Heart left ventricle (tissue), 16 donors: ENCODE results near the gene LRRC55. TPM values are rescaled to one million over a fixed set of nuclear protein-coding genes. Genes with fewer than 3 reads are reported as not detected.

Experiments
- ATAC-seq, 4 donors: fragments of 200-7000 bp; cut with Tn5 transposase; one replicate each; pipeline ENCODE4 v1.9.1; 2020 to 2022; ENCODE audit warnings: moderate library complexity in 4 of 4, mild to moderate bottlenecking in 3 of 4, moderate number of reproducible peaks in 1 of 4
- DNase-seq, 5 donors: peaks; one replicate each; pipeline ENCODE4 v3.0.0-alpha.2; 2020
- H3K27ac ChIP-seq, 12 donors: fragments of 200-600 bp; sonication (generic) in 4 of 12; one replicate each; pipeline versions ENCODE4 v1.5.0 to v1.8.0; 2016 to 2022; ENCODE audit warnings: mild to moderate bottlenecking in 2 of 12
- H3K27me3 ChIP-seq, 9 donors: fragments of 200-600 bp; sonication (generic) in 2 of 9; one replicate each; pipeline versions ENCODE4 v1.5.1 to v1.8.0; 2016 to 2022; ENCODE audit warnings: mild to moderate bottlenecking in 3 of 9
- H3K36me3 ChIP-seq, 9 donors: fragments of 200-600 bp; sonication (generic) in 2 of 9; one replicate each; pipeline versions ENCODE4 v1.5.0 to v1.8.0; 2018 to 2022; ENCODE audit warnings: mild to moderate bottlenecking in 2 of 9
- H3K4me1 ChIP-seq, 12 donors: fragments of 200-600 bp; sonication (generic) in 4 of 12; one replicate each; pipeline versions ENCODE4 v1.5.0 to v1.8.0; 2016 to 2022; ENCODE audit warnings: mild to moderate bottlenecking in 3 of 12
- H3K4me3 ChIP-seq, 12 donors: fragments of 200-600 bp; sonication (generic) in 4 of 12; one replicate each; pipeline versions ENCODE4 v1.5.0 to v1.8.0; 2017 to 2022; ENCODE audit warnings: mild to moderate bottlenecking in 9 of 12, moderate library complexity in 4 of 12
- H3K9me3 ChIP-seq, 12 donors: fragments of 200-600 bp; sonication (generic) in 4 of 12; one replicate each; pipeline versions ENCODE4 v1.5.0 to v1.8.0; 2016 to 2022; ENCODE audit warnings: mild to moderate bottlenecking in 1 of 12
- CTCF ChIP-seq, 12 donors: fragments of 200-600 bp; sonication (generic) in 4 of 12; IDR thresholded peaks; one replicate each; pipeline versions ENCODE4 v1.5.0 to v1.8.0; 2018 to 2022; ENCODE audit warnings: antibody characterized with exemption in 12 of 12, mild to moderate bottlenecking in 5 of 12
- POLR2A ChIP-seq, 2 donors: fragments of 450-650 bp; IDR thresholded peaks; one replicate each; pipeline ENCODE4 v1.6.1; 2017; ENCODE audit warnings: antibody characterized with exemption in 2 of 2, mild to moderate bottlenecking in 2 of 2, moderate library complexity in 2 of 2
- WGBS, 4 donors: extraction: QIAGEN DNeasy Blood & Tissue Kit in 2 of 4; methylation state at CpG; one replicate each; pipeline versions ENCODE4 v1.1.5 to v1.1.7; 2013 to 2018; 5-methylcytosine and 5-hydroxymethylcytosine counted together
- intact Hi-C, 10 donors: fragments of 100-400 bp; cut with DNase I; formaldehyde crosslinking; loops; one replicate each; pipeline versions ENCODE4 v1.11.1 to v1.14.2; 2022
- polyA plus RNA-seq, 2 donors: library from polyadenylated mRNA; stranded (reverse); fragments of 200-250 nt; gene quantifications; one replicate each; pipeline ENCODE4 v1.2.3, GENCODE V29; 2013
- total RNA-seq, 9 donors: library from RNA; depleted of rRNA in 2 of 9; stranded (reverse); fragments of >200 nt in 2 of 9; fragmentation: NEBNext Ultra II Directional in 3 of 9; extraction: Animal tissue kit (Norgen Biotek cat#: 25700) in 3 of 9; gene quantifications; one replicate each; pipeline versions ENCODE4 v1.1.0 to v1.2.4, GENCODE V29; 2016 to 2023
- donor health status: ischemic (EF 13 %, LVEDD 7.1; RV severe dilation, severe dysfunction).
- donor health status: healthy with polysubstance abuse.
- donor health status: DM: no; HTN: yes; CAD: no.
- donor health status: DM: no; HTN: no; CAD: no.
- donor health status: ischemic (EF 25% LVEDD 6.9; RV normal size, moderate dysfunction).
- donor health status: ischemic (EF 25% LVEDD 5.7; RV mildly dilated, moderate dysfunction).
- donor health status: healthy.
- donor health status: DM: yes; HTN: yes; CAD: no.
- donor health status: ischemic (EF 35%, LVEDD 5.7; RV mildly dilated, moderate dysfunction).
- donor health status: nonischemic (EF 11% LVEDD 7.7; RV severe dilation, severe dysfunction).
- donor health status: DM: yes; HTN: yes; CAD: no.
- donor health status: PGD.
- donor health status: ischemic (EF 29% LVEDD 5.4; RV normal size, mild dysfunction).
- donor health status: nonischemic (EF 23%, LVEDD 6.1; RV moderate dilation, normal function).

Gene LRRC55
- total and polyA plus RNA-seq, 11 donors = 0.07 to 1.1 (median 0.26) TPM; not detected in 3

- Histone ChIP-seq H3K27me3 (peaks cover 0 to 3% (median 0%) of the 10 kb centered on the region in 9 donors), H3K4me1 (peaks cover 0 to 6% (median 0%) of the 10 kb centered on the region in 12 donors), H3K4me3 (no peak overlapping the region), H3K27ac (no peak overlapping the region), H3K36me3 (no peaks in the 10 kb centered on the region), H3K9me3 (no peaks in the 10 kb centered on the region)
- ATAC-seq (no peak), DNase-seq (no peak)
- intact Hi-C loops = no loop called here
- 74 to 88% (median 86%) methylated on average over 1 of the region's 1 CpG for WGBS, 4 donors
- no peak for TF ChIP-seq POLR2A (IDR thresholded peaks at IDR 0.05)
These were observed 23.2 kb upstream of the LRRC55 start for GRCh38 chr11:57158599-57158998.

GRCh38 chr11:57160665-57161064, 21.1 kb upstream of the LRRC55 start:
- H3K4me1 ChIP-seq = peaks cover 0 to 6% (median 0%) of the 10 kb centered on the region in 12 donors
- DNase-seq = no peak
- no peak overlapping the region for H3K27ac ChIP-seq
- TF ChIP-seq CTCF (IDR thresholded peaks at IDR 0.05) = no peak
- TF ChIP-seq POLR2A (IDR thresholded peaks at IDR 0.05) = no peak
- intact Hi-C loops = no loop called here
- no peaks in the 10 kb centered on the region for H3K9me3 ChIP-seq
- H3K4me3 ChIP-seq = no peak overlapping the region
- no peak for ATAC-seq
- H3K36me3 ChIP-seq = no peaks in the 10 kb centered on the region
- peaks cover 0 to 3% (median 0%) of the 10 kb centered on the region in 9 donors for H3K27me3 ChIP-seq
- 80 to 92% (median 89%) methylated on average over 2 of the region's 2 CpGs for WGBS, 4 donors

GRCh38 chr11:57161351-57161750, 20.4 kb upstream of the LRRC55 start:
- TF ChIP-seq CTCF (IDR thresholded peaks at IDR 0.05) (no peak), POLR2A (IDR thresholded peaks at IDR 0.05) (no peak)
- no peak for DNase-seq
- 80 to 87% (median 83%) methylated on average over 5 of the region's 5 CpGs for WGBS, 4 donors
- no peak for ATAC-seq
- Histone ChIP-seq H3K27me3 (peaks cover 0 to 3% (median 0%) of the 10 kb centered on the region in 9 donors), H3K36me3 (no peaks in the 10 kb centered on the region), H3K4me3 (no peak overlapping the region), H3K4me1 (peaks cover 0 to 6% (median 0%) of the 10 kb centered on the region in 12 donors), H3K9me3 (no peaks in the 10 kb centered on the region), H3K27ac (no peak overlapping the region)
- intact Hi-C loops = no loop called here

- Histone ChIP-seq H3K9me3 (no peaks in the 10 kb centered on the region), H3K36me3 (no peaks in the 10 kb centered on the region), H3K4me3 (no peak overlapping the region), H3K27ac (no peak overlapping the region), H3K4me1 (peaks cover 0 to 6% (median 0%) of the 10 kb centered on the region in 12 donors), H3K27me3 (peaks cover 0 to 3% (median 0%) of the 10 kb centered on the region in 9 donors)
- intact Hi-C loops = no loop called here
- ATAC-seq = peak in 3 of 4 donors; percentile 44 to 52 (median 52)
- TF ChIP-seq CTCF (IDR thresholded peaks at IDR 0.05) (no peak), POLR2A (IDR thresholded peaks at IDR 0.05) (no peak)
- no peak for DNase-seq
- WGBS, 4 donors = 75 to 81% (median 79%) methylated on average over 6 of the region's 6 CpGs
These were observed 19.4 kb upstream of the LRRC55 start for GRCh38 chr11:57162179-57162898.
